ENCODE measurements around the gene PSME3IP1.

The PSME3IP1 gene

GRCh38 chr16:57141822-57142631 is 43.8 kb downstream of the PSME3IP1 start:
- no peak for DNase-seq

GRCh38 chr16:57140931-57141668 is 44.7 kb downstream of the PSME3IP1 start:
- DNase-seq, result no peak

GRCh38 chr16:57138281-57138935 is 47.4 kb downstream of the PSME3IP1 start:
- DNase-seq, result no peak

GRCh38 chr16:57137566-57138273 is 48.1 kb downstream of the PSME3IP1 start:
- no peak for DNase-seq

- DNase-seq, result no peak
These were observed 48.8 kb downstream of the PSME3IP1 start for GRCh38 chr16:57137043-57137442.

GRCh38 chr16:57134982-57135381 is 50.9 kb downstream of the PSME3IP1 start:
- no peak for DNase-seq

GRCh38 chr16:57133886-57134285 is 52.0 kb downstream of the PSME3IP1 start:
- DNase-seq, result no peak

- DNase-seq, result no peak
These were observed 52.8 kb downstream of the PSME3IP1 start for GRCh38 chr16:57133031-57133430.

GRCh38 chr16:57132470-57132869 is 53.4 kb downstream of the PSME3IP1 start:
- DNase-seq, result no peak

- DNase-seq, result no peak
These were observed 54.4 kb downstream of the PSME3IP1 start for GRCh38 chr16:57131351-57131970.

- DNase-seq, result no peak
These were observed 54.9 kb downstream of the PSME3IP1 start for GRCh38 chr16:57130950-57131321.

GRCh38 chr16:57128771-57129389 is 57.0 kb downstream of the PSME3IP1 start:
- no peak for DNase-seq

- no peak for DNase-seq
These were observed 58.0 kb downstream of the PSME3IP1 start for GRCh38 chr16:57127836-57128235.

- no peak for DNase-seq
These were observed 58.6 kb downstream of the PSME3IP1 start for GRCh38 chr16:57127037-57127763.

- DNase-seq, result no peak
These were observed 59.4 kb downstream of the PSME3IP1 start for GRCh38 chr16:57126411-57126810.

GRCh38 chr16:57125969-57126368 is 59.9 kb downstream of the PSME3IP1 start:
- DNase-seq, result no peak

GRCh38 chr16:57125376-57125775 is 60.5 kb downstream of the PSME3IP1 start:
- DNase-seq, result no peak

GRCh38 chr16:57123974-57124674 is 61.7 kb downstream of the PSME3IP1 start:
- DNase-seq, result no peak

- no peak for DNase-seq
These were observed 62.4 kb downstream of the PSME3IP1 start for GRCh38 chr16:57123216-57123973.

Data from GOT3 (cell line).